Measurements from ENCODE around the gene MYLK2.

Gene MYLK2

GRCh38 chr20:31870726-31871617, 51.8 kb downstream of the MYLK2 start:
- H3K9ac ChIP-seq (ENCODE audit: low read depth in 1 of 2, low read length in 2 of 2) = peak overlapping the region in 1 of 2 donors; percentile 70
- peaks cover 7 to 8% of the 10 kb centered on the region in 2 donors for H3K4me1 ChIP-seq (ENCODE audit: control insufficient read depth in 2 of 2, insufficient read depth in 2 of 2, low read length in 2 of 2)
- H3K36me3 ChIP-seq (ENCODE audit: control insufficient read depth in 2 of 2, insufficient read depth in 2 of 2, low read length in 2 of 2) = no peaks in the 10 kb centered on the region
- peaks cover 25 to 26% of the 10 kb centered on the region in 2 donors for H3K27me3 ChIP-seq (ENCODE audit: control insufficient read depth in 2 of 2, insufficient read depth in 2 of 2, low read length in 2 of 2)
- H3K9me3 ChIP-seq (ENCODE audit: control insufficient read depth in 2 of 2, low read length in 2 of 2) = no peaks in the 10 kb centered on the region
- H3K4me3 ChIP-seq (ENCODE audit: low read length in 2 of 2) = peak overlapping the region; percentile 50 to 77
- no peak overlapping the region for H3K27ac ChIP-seq (ENCODE audit: low read depth in 2 of 2, low read length in 2 of 2)

DNA sequence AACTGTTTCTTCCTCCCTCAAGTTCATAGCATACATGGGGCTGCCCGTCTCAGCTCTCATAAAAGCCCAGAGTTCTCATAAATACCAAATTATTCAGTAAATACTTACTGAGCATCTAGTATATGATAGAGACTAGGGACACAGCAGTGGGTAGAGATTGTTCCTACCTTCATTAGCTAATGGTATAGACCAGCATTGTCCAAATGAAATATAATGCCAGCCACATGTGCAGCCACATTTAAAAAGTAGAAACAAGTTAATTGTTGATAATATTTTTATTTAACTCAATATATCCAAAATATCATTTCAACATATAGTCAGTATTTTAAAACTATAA, 52.4 kb downstream of the MYLK2 start:
- Histone ChIP-seq H3K9me3 (ENCODE audit: control insufficient read depth in 2 of 2, low read length in 2 of 2) (no peaks in the 10 kb centered on the region), H3K27me3 (ENCODE audit: control insufficient read depth in 2 of 2, insufficient read depth in 2 of 2, low read length in 2 of 2) (peaks cover 22 to 26% of the 10 kb centered on the region in 2 donors), H3K36me3 (ENCODE audit: control insufficient read depth in 2 of 2, insufficient read depth in 2 of 2, low read length in 2 of 2) (no peaks in the 10 kb centered on the region), H3K9ac (ENCODE audit: low read depth in 1 of 2, low read length in 2 of 2) (no peak overlapping the region), H3K27ac (ENCODE audit: low read depth in 2 of 2, low read length in 2 of 2) (no peak overlapping the region), H3K4me1 (ENCODE audit: control insufficient read depth in 2 of 2, insufficient read depth in 2 of 2, low read length in 2 of 2) (peaks cover 7 to 8% of the 10 kb centered on the region in 2 donors), H3K4me3 (ENCODE audit: low read length in 2 of 2) (no peak overlapping the region)

GRCh38 chr20:31872406-31872805, 53.2 kb downstream of the MYLK2 start:
- H3K9me3 ChIP-seq (ENCODE audit: control insufficient read depth in 2 of 2, low read length in 2 of 2) = no peaks in the 10 kb centered on the region
- no peak overlapping the region for H3K9ac ChIP-seq (ENCODE audit: low read depth in 1 of 2, low read length in 2 of 2)
- peaks cover 22 to 26% of the 10 kb centered on the region in 2 donors for H3K27me3 ChIP-seq (ENCODE audit: control insufficient read depth in 2 of 2, insufficient read depth in 2 of 2, low read length in 2 of 2)
- no peak overlapping the region for H3K27ac ChIP-seq (ENCODE audit: low read depth in 2 of 2, low read length in 2 of 2)
- H3K4me3 ChIP-seq (ENCODE audit: low read length in 2 of 2) = no peak overlapping the region
- H3K4me1 ChIP-seq (ENCODE audit: control insufficient read depth in 2 of 2, insufficient read depth in 2 of 2, low read length in 2 of 2) = peaks cover 7 to 8% of the 10 kb centered on the region in 2 donors
- H3K36me3 ChIP-seq (ENCODE audit: control insufficient read depth in 2 of 2, insufficient read depth in 2 of 2, low read length in 2 of 2) = no peaks in the 10 kb centered on the region

- H3K36me3 ChIP-seq (ENCODE audit: control insufficient read depth in 2 of 2, insufficient read depth in 2 of 2, low read length in 2 of 2) = no peaks in the 10 kb centered on the region
- H3K4me1 ChIP-seq (ENCODE audit: control insufficient read depth in 2 of 2, insufficient read depth in 2 of 2, low read length in 2 of 2) = peaks cover 2 to 3% of the 10 kb centered on the region in 2 donors
- no peak overlapping the region for H3K27ac ChIP-seq (ENCODE audit: low read depth in 2 of 2, low read length in 2 of 2)
- H3K9me3 ChIP-seq (ENCODE audit: control insufficient read depth in 2 of 2, low read length in 2 of 2) = no peaks in the 10 kb centered on the region
- H3K9ac ChIP-seq (ENCODE audit: low read depth in 1 of 2, low read length in 2 of 2) = no peak overlapping the region
- peaks cover 12 to 17% of the 10 kb centered on the region in 2 donors for H3K27me3 ChIP-seq (ENCODE audit: control insufficient read depth in 2 of 2, insufficient read depth in 2 of 2, low read length in 2 of 2)
- no peak overlapping the region for H3K4me3 ChIP-seq (ENCODE audit: low read length in 2 of 2)
These were observed 56.5 kb downstream of the MYLK2 start for GRCh38 chr20:31875671-31876070.

DNA sequence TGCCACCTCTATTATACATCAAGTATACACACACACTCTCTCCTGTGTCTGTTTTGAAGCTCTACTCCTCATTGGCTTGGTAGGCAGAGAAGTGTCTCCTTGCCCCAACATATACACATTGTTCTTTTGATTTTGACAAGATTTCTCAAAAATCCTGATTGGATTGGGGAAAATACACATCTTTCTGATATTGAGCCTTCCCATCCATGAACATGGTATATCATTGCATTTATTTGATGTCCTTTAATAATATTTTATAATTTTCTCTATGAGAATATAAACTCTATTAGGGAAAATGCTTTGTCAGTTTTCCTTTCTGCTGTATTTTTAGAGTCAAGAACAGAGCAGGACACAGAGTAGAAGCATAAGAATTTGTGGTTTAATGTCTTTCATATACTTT, 58.5 kb downstream of the MYLK2 start:
- Histone ChIP-seq H3K36me3 (ENCODE audit: control insufficient read depth in 2 of 2, insufficient read depth in 2 of 2, low read length in 2 of 2) (no peaks in the 10 kb centered on the region), H3K9me3 (ENCODE audit: control insufficient read depth in 2 of 2, low read length in 2 of 2) (no peaks in the 10 kb centered on the region), H3K4me1 (ENCODE audit: control insufficient read depth in 2 of 2, insufficient read depth in 2 of 2, low read length in 2 of 2) (no peaks in the 10 kb centered on the region), H3K9ac (ENCODE audit: low read depth in 1 of 2, low read length in 2 of 2) (no peak overlapping the region), H3K4me3 (ENCODE audit: low read length in 2 of 2) (no peak overlapping the region), H3K27ac (ENCODE audit: low read depth in 2 of 2, low read length in 2 of 2) (no peak overlapping the region), H3K27me3 (ENCODE audit: control insufficient read depth in 2 of 2, insufficient read depth in 2 of 2, low read length in 2 of 2) (peaks cover 0 to 5% of the 10 kb centered on the region in 2 donors)

GRCh38 chr20:31879143-31879987, 60.2 kb downstream of the MYLK2 start:
- Histone ChIP-seq H3K27me3 (ENCODE audit: control insufficient read depth in 2 of 2, insufficient read depth in 2 of 2, low read length in 2 of 2) (peaks cover 0 to 5% of the 10 kb centered on the region in 2 donors), H3K9ac (ENCODE audit: low read depth in 1 of 2, low read length in 2 of 2) (peak overlapping the region; percentile 57 to 60), H3K4me3 (ENCODE audit: low read length in 2 of 2) (peak overlapping the region; percentile 80 to 81), H3K9me3 (ENCODE audit: control insufficient read depth in 2 of 2, low read length in 2 of 2) (no peaks in the 10 kb centered on the region), H3K27ac (ENCODE audit: low read depth in 2 of 2, low read length in 2 of 2) (peak overlapping the region; percentile 45 to 64), H3K36me3 (ENCODE audit: control insufficient read depth in 2 of 2, insufficient read depth in 2 of 2, low read length in 2 of 2) (no peaks in the 10 kb centered on the region), H3K4me1 (ENCODE audit: control insufficient read depth in 2 of 2, insufficient read depth in 2 of 2, low read length in 2 of 2) (no peaks in the 10 kb centered on the region)

DNA sequence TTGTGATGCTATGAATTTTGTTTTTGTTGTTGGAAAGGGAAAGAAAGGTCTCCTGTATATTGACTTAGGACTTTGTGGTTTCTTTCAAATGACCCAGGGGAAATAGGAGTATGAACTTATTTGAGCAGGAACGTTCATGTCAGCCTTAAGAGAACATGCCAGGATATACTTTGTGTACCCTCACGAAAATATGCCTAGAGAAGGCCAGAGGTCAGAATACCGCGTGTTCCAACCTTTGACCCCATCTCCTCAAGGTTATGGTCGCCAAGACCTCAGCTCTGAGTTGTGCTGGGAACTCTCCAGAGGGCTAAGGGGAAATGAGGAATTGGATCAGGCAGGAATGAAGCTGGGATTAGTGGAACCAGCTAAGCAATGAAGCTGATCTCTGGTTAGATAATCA, 62.8 kb downstream of the MYLK2 start:
- Histone ChIP-seq H3K9me3 (ENCODE audit: control insufficient read depth in 2 of 2, low read length in 2 of 2) (no peaks in the 10 kb centered on the region), H3K4me3 (ENCODE audit: low read length in 2 of 2) (no peak overlapping the region), H3K36me3 (ENCODE audit: control insufficient read depth in 2 of 2, insufficient read depth in 2 of 2, low read length in 2 of 2) (no peaks in the 10 kb centered on the region), H3K27me3 (ENCODE audit: control insufficient read depth in 2 of 2, insufficient read depth in 2 of 2, low read length in 2 of 2) (peaks cover 0 to 3% of the 10 kb centered on the region in 2 donors), H3K27ac (ENCODE audit: low read depth in 2 of 2, low read length in 2 of 2) (no peak overlapping the region), H3K4me1 (ENCODE audit: control insufficient read depth in 2 of 2, insufficient read depth in 2 of 2, low read length in 2 of 2) (no peaks in the 10 kb centered on the region), H3K9ac (ENCODE audit: low read depth in 1 of 2, low read length in 2 of 2) (no peak overlapping the region)

DNA sequence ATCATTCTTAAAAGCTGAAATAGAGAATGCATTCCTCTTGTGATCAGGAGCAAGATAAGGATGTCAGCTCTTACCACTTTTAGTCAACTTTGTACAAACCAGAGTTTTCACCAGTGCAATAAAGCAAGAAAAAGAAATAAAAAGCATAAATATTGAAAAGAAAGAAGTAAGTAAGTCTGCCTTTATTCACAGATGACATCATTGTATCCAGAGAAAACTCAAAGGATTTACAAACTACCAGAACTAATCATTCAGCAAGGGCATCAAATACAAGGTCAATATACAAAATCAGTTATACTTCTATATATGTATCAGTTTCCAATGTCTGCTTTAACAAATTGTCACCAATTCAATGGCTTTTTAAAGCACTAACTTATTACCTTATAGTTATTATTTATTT, 64.7 kb downstream of the MYLK2 start:
- Histone ChIP-seq H3K4me1 (ENCODE audit: control insufficient read depth in 2 of 2, insufficient read depth in 2 of 2, low read length in 2 of 2) (no peaks in the 10 kb centered on the region), H3K9ac (ENCODE audit: low read depth in 1 of 2, low read length in 2 of 2) (no peak overlapping the region), H3K36me3 (ENCODE audit: control insufficient read depth in 2 of 2, insufficient read depth in 2 of 2, low read length in 2 of 2) (no peaks in the 10 kb centered on the region), H3K4me3 (ENCODE audit: low read length in 2 of 2) (no peak overlapping the region), H3K27ac (ENCODE audit: low read depth in 2 of 2, low read length in 2 of 2) (no peak overlapping the region), H3K27me3 (ENCODE audit: control insufficient read depth in 2 of 2, insufficient read depth in 2 of 2, low read length in 2 of 2) (peaks cover 0 to 3% of the 10 kb centered on the region in 2 donors), H3K9me3 (ENCODE audit: control insufficient read depth in 2 of 2, low read length in 2 of 2) (no peaks in the 10 kb centered on the region)
